Endothelial cell (in vitro differentiated cells): ENCODE measurements around the gene SUSD6. TPM values are rescaled to one million over a fixed set of nuclear protein-coding genes. Genes with fewer than 3 reads are reported as not detected.

Source experiments
- DNase-seq: peaks from one replicate; pipeline ENCODE4 v3.0.0; 2021; ENCODE audit warnings: low spot score
- H3K27ac Mint-ChIP-seq: one replicate; pipeline ENCODE4 v1.8.0; 2021; ENCODE audit warnings: mixed read lengths, inconsistent platforms; ENCODE audit not compliant: unreplicated experiment
- H3K27me3 Mint-ChIP-seq: one replicate; pipeline ENCODE4 v1.8.0; 2021; ENCODE audit warnings: mild to moderate bottlenecking, moderate library complexity, mixed read lengths, inconsistent platforms; ENCODE audit not compliant: unreplicated experiment
- H3K36me3 Mint-ChIP-seq: one replicate; pipeline ENCODE4 v1.8.0; 2021; ENCODE audit warnings: mild to moderate bottlenecking, low read depth, mixed read lengths, inconsistent platforms; ENCODE audit not compliant: unreplicated experiment
- H3K4me1 Mint-ChIP-seq: one replicate; pipeline ENCODE4 v1.8.0; 2021; ENCODE audit warnings: mild to moderate bottlenecking, mixed read lengths, inconsistent platforms; ENCODE audit not compliant: unreplicated experiment
- H3K4me3 Mint-ChIP-seq: one replicate; pipeline ENCODE4 v1.8.0; 2021; ENCODE audit warnings: mild to moderate bottlenecking, mixed read lengths, inconsistent platforms; ENCODE audit not compliant: unreplicated experiment
- H3K9me3 Mint-ChIP-seq: one replicate; pipeline ENCODE4 v1.8.0; 2021; ENCODE audit warnings: mixed read lengths, inconsistent platforms; ENCODE audit not compliant: unreplicated experiment
- total RNA-seq: library from RNA; stranded (reverse); fragmentation: NEBNext Ultra II Directional; extraction: Animal tissue kit (Norgen Biotek cat#: 25700); gene quantifications from one replicate; pipeline ENCODE4 v1.2.1, GENCODE V29; 2021; ENCODE audit not compliant: unreplicated experiment
- TF ChIP-seq, protein P1 (sequence below): fragments of 200-600 bp; sonication (generic); IDR thresholded peaks from one replicate; pipeline ENCODE4 v1.5.0; 2021; ENCODE audit warnings: antibody characterized with exemption; ENCODE audit not compliant: unreplicated experiment

SUSD6 gene
- total RNA-seq, 1 donor from 2014 or later, result 71.5 TPM

DNA sequence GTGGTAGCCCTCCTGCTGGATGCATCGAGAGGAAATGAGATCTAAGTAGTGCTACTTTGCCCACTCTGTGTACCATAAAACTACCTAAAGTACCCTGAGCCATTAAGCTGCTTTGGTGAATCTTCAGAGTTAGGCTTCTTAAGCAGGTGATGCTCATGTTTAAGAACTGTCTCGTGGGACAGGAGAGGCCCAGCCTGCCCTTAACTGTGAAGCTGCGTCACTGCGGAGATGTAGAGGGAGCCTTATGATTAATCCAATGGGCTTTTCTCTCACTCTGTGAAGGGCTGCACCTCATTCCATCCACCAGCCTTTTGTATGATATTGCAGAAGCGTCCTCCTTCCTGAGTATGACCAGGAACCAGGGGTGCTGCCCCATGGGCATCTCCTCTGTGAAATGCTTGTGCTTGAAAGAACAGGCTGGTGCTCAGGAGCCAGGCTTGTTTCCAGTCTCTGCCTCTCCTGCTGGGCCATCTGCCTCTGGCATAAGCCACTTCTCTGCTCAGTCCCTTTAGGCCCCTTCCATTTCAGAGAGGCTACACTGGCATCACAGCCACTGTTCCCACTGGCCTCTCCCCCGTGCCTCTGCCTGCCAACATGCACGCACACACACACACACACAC, 30.0 kb upstream of the SUSD6 start:
- no peaks in the 10 kb centered on the region for H3K36me3 Mint-ChIP-seq
- TF ChIP-seq, protein P1, sequence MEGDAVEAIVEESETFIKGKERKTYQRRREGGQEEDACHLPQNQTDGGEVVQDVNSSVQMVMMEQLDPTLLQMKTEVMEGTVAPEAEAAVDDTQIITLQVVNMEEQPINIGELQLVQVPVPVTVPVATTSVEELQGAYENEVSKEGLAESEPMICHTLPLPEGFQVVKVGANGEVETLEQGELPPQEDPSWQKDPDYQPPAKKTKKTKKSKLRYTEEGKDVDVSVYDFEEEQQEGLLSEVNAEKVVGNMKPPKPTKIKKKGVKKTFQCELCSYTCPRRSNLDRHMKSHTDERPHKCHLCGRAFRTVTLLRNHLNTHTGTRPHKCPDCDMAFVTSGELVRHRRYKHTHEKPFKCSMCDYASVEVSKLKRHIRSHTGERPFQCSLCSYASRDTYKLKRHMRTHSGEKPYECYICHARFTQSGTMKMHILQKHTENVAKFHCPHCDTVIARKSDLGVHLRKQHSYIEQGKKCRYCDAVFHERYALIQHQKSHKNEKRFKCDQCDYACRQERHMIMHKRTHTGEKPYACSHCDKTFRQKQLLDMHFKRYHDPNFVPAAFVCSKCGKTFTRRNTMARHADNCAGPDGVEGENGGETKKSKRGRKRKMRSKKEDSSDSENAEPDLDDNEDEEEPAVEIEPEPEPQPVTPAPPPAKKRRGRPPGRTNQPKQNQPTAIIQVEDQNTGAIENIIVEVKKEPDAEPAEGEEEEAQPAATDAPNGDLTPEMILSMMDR, result no peak
- DNase-seq, result no peak
- H3K4me1 Mint-ChIP-seq, result peaks cover 11% of the 10 kb centered on the region
- H3K4me3 Mint-ChIP-seq, result no peak overlapping the region
- H3K27ac Mint-ChIP-seq, result no peak overlapping the region
- H3K27me3 Mint-ChIP-seq, result peaks cover 1% of the 10 kb centered on the region
- no peaks in the 10 kb centered on the region for H3K9me3 Mint-ChIP-seq

- Mint-ChIP-seq H3K4me3 (no peak overlapping the region), H3K27ac (no peak overlapping the region), H3K4me1 (peaks cover 19% of the 10 kb centered on the region), H3K9me3 (no peaks in the 10 kb centered on the region), H3K27me3 (peaks cover 1% of the 10 kb centered on the region), H3K36me3 (no peaks in the 10 kb centered on the region)
- TF ChIP-seq, protein P1, result no peak
- DNase-seq, result no peak
These were observed 29.2 kb upstream of the SUSD6 start for GRCh38 chr14:69582212-69582611.

- H3K4me1 Mint-ChIP-seq, result peaks cover 24% of the 10 kb centered on the region
- H3K9me3 Mint-ChIP-seq, result no peaks in the 10 kb centered on the region
- no peak overlapping the region for H3K27ac Mint-ChIP-seq
- no peaks in the 10 kb centered on the region for H3K36me3 Mint-ChIP-seq
- no peak for DNase-seq
- no peak overlapping the region for H3K4me3 Mint-ChIP-seq
- H3K27me3 Mint-ChIP-seq, result peaks cover 1% of the 10 kb centered on the region
- TF ChIP-seq, protein P1, result no peak
These were observed 28.6 kb upstream of the SUSD6 start for GRCh38 chr14:69582829-69583228.

- TF ChIP-seq, protein P1, result no peak
- H3K27me3 Mint-ChIP-seq, result peaks cover 1% of the 10 kb centered on the region
- DNase-seq, result no peak
- H3K36me3 Mint-ChIP-seq, result no peaks in the 10 kb centered on the region
- no peak overlapping the region for H3K4me3 Mint-ChIP-seq
- no peaks in the 10 kb centered on the region for H3K9me3 Mint-ChIP-seq
- no peak overlapping the region for H3K27ac Mint-ChIP-seq
- H3K4me1 Mint-ChIP-seq, result peaks cover 27% of the 10 kb centered on the region
These were observed 27.0 kb upstream of the SUSD6 start for GRCh38 chr14:69584389-69584788.

DNA sequence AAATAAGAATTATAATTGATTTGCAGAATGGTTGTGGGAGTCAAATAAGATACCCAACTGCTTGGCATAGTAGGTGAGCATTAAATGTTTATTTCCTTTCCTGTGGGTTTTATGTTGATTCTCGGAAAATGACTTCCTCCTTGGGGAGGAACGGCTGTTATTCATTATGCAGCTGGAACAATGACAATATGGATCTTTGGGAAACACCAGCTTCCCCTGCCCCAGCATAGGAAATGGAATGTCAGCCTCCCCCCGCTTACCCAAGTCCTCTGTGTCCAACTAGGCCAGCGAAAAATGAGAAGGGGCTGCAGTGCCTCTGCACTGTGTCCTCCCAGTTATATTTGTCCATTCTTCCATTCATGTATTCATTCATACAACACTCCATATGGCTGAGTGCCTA, 25.0 kb upstream of the SUSD6 start:
- Mint-ChIP-seq H3K4me3 (no peak overlapping the region), H3K36me3 (no peaks in the 10 kb centered on the region), H3K4me1 (peaks cover 31% of the 10 kb centered on the region), H3K27me3 (peaks cover 1% of the 10 kb centered on the region), H3K27ac (peak overlapping the region; percentile 54), H3K9me3 (no peaks in the 10 kb centered on the region)
- TF ChIP-seq, protein P1, result no peak
- no peak for DNase-seq
